LNCaP clone FGC (cell line): Measurements from ENCODE around the gene CDC34.

Experiments
- DNase-seq: peaks from one replicate; pipeline ENCODE4 v3.0.0-alpha.2; 2011; ENCODE audit warnings: low read depth
- H3K4me3 ChIP-seq: 2 replicates; pipeline ENCODE4 v1.5.1; 2011; ENCODE audit warnings: mild to moderate bottlenecking, low read depth, low read length, control low read depth
- TF ChIP-seq, protein P1 (sequence below): IDR thresholded peaks from 2 replicates; pipeline ENCODE4 v1.5.1; 2012; ENCODE audit warnings: mild to moderate bottlenecking; ENCODE audit not compliant: control insufficient read depth, insufficient read depth; ENCODE audit errors: extremely low read depth

The CDC34 gene

DNA sequence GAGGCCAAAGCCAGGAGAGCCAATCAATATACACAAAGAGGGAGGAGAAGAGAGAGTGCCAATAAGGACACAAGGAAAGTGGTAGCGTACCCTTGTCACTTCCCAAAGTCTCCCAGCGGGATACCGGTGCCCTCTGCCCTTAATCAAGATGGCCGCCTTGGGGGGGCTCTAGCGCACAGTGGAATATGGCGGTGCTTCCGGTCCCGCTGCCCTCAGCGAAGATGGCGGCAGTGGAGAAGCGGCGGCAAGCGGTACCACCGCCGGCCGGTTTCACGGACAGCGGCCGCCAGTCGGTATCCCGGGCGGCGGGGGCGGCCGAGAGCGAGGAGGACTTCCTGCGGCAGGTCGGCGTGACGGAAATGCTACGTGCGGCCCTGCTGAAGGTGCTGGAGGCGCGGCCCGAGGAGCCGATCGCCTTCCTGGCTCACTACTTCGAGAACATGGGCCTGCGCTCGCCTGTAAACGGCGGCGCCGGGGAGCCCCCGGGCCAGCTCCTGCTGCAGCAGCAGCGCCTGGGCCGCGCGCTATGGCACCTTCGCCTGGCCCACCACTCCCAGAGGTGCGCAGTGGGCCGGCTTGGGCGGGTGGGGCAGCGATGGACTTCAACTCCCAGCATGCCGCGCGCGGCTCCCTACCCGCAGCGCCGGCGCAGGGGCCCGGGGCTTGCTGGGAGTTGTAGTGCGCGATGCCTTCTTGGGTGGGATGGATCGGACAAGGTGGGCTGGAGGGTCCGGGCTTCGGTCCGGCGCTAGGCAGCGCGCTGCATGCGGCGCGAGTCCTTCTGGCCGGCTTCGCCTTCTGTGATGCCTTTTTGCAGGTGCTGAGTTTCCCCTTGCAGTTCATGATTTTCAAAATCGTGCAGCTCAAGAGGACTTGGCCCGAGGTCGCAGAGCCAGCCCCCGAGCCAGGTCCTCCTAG is 24.0 kb upstream of the CDC34 start, which contains the start of gene TPGS1:
TPGS1 (plus strand) TSS at position 212 of the 918 bp plus-strand sequence; CDS start at position 222, 10 bp downstream.
- TF ChIP-seq, protein P1, sequence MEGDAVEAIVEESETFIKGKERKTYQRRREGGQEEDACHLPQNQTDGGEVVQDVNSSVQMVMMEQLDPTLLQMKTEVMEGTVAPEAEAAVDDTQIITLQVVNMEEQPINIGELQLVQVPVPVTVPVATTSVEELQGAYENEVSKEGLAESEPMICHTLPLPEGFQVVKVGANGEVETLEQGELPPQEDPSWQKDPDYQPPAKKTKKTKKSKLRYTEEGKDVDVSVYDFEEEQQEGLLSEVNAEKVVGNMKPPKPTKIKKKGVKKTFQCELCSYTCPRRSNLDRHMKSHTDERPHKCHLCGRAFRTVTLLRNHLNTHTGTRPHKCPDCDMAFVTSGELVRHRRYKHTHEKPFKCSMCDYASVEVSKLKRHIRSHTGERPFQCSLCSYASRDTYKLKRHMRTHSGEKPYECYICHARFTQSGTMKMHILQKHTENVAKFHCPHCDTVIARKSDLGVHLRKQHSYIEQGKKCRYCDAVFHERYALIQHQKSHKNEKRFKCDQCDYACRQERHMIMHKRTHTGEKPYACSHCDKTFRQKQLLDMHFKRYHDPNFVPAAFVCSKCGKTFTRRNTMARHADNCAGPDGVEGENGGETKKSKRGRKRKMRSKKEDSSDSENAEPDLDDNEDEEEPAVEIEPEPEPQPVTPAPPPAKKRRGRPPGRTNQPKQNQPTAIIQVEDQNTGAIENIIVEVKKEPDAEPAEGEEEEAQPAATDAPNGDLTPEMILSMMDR, result no peak
- DNase-seq, result no peak
- peak within 1 kb of the TSS; percentile 87 for H3K4me3 ChIP-seq

DNA sequence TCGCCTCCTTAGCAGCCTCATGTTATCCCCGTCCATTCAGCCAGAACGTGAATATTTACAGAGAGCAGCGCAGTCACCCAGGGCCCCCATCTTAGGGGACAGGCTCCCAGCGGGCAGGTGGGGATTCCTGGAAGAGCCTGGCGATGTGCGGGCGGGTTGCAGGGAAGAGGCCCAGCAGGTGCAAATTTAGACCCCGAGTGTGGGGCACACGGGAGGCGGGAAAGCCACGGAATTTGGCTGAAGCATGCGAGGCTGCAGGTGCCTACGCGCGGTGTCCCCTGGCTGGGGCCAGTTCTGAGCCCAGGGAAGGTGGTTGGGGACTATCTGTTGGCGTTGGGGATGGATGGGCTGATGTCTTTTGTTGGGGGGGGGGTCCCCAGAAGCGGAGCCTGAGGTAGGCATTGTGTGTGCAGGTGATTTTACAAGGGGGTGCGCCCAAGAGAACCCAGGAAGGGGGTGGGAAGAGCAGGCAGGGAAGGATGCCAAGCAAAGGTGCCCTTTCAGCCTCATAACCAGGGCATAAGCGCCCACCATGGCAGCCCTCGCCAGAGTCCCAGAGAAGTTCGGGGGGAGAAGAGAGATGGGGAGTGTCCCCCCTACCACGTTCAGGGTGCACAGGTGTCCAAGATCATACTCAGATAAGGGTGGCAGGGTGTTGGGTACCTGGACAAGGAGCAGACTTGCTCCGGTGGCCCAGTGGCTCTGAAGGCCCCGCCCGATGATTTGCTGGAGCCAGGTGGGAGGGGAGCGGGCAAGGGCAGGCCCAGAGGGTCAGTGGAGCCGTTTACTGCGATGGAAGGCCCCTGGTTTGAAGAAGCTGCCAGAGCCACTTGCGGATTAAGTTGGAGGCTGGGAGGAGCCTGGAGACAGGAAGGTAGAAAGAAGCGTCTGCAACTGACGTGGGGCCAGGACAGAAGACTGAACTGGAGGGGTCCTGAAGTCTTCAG is 23.1 kb upstream of the CDC34 start:
- TF ChIP-seq, protein P1, result no peak
- peak overlapping the region; percentile 87 for H3K4me3 ChIP-seq
- no peak for DNase-seq

DNA sequence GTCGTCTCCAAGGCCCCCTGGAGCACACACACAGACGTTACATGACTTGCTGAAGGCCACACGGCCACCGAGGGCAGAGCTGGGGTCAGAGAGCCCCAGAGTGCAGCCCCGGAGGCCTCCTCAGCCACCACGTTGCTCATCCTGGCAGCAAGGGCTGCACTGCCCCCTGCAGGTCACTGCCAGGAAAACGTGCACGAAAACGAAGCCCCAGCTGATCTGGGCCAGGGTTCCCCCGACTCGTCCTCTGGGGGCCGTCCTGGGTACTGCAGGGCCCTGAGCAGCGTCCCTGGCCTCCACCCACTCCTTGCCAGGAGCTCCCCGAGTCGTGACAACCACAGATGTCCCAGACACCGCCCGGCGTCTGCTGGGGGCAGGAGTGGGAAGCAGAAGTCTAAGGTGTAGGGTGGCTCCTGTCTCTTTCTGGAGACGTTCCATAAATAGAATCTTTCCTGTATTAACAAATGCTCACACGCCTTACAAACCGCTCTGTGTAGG is 20.9 kb upstream of the CDC34 start:
- DNase-seq, result no peak
- H3K4me3 ChIP-seq, result no peak overlapping the region

DNA sequence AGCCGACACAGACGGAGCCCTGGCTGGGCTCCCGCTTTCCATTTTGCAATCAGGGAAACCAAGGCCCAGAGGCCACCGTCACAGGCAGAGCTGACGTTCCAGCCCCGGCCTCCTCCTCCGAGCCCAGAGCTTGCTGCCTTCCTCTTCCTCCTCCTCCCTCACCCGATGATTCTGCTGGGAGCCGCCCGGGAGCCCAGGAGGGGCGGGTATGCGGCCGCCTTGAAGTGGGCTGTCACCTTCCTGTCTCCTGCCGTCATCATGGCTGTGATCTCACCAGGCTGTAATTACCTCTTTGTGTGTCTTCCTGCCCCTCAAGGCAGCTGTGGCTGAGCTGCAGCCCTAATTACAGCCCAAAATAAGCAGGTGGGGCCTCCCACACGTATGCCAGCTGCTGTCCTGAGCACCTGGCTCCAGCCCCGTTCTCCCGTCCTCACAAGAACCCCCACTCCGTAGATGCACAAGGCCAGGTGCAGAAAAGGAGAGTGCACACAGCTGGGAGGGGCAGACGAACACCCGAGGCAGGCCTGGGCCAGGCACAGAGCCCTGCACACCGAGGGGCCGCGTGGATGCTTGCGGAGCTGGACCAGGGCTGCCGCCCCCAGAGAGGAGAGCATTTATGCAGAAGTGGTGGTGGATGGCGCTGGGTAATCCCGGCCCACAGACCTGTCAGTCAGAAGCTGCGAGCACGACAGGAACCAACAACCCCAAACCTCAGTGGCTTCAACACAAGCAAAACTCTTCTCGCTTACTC is 20.3 kb upstream of the CDC34 start:
- TF ChIP-seq, protein P1, result no peak
- no peak overlapping the region for H3K4me3 ChIP-seq
- no peak for DNase-seq

More for the DNA sequence above, 20.9 kb upstream of the CDC34 start:
- TF ChIP-seq, protein P1, result peak; percentile 91

DNA sequence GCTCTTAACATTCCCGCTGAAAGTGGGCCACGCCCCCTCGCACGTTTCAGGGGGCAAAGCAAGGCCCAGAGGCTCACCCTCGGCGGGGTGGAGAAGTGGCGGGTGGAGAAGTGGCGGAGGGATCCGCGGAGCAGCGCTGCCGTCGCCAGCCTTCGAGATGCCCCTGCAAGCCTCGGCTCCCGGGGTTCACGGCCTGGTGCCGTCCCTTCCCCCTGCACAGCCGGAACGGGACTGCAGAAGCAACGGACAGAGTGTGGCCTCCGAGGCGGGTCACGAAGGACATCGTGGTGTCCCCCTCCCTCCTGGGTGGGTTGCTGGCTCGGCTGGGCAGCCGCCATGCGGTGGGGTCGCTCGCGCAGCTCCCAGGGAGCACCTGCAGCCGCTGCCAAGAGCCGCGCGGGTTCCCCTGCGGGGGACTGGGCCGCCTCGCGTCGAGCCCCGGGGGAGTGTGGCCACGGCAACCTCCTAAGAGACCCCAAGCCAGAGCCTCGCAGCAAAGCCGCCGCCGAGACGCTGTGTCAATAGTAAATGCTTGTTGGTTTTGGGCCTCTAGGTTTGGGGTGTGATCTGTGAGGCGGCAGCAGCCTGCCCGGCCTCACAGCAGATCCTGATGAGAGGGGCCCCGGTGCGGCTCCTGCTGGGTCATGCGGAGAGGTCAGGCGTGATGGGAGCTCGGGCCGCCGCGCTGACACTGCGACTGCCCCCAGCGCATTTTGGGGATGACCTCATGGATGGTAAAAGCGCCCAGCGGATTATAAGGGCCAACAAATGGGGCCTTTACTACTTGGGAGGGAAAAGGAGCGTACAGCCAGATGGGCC is 18.8 kb upstream of the CDC34 start:
- H3K4me3 ChIP-seq, result no peak overlapping the region
- TF ChIP-seq, protein P1, result no peak
- DNase-seq, result no peak
